Measurements from ENCODE around the gene ZNF790. TPM values are rescaled to one million over a fixed set of nuclear protein-coding genes. Genes with fewer than 3 reads are reported as not detected.
A peak's percentile ranks its signal among the peaks of the same experiment; 100 is the strongest.

ZNF790 gene
- total RNA-seq, 1 experiment from 2014 or later: 4.0 TPM

GRCh38 chr19:36772311-36773222, 65.6 kb downstream of the ZNF790 start, which contains the start of gene ZNF850:
TSS of gene ZNF850 (minus strand) at chr19:36772807. CDS start at chr19:36762606, 10,201 bp downstream.
- DNase-seq (ENCODE audit: low read depth): peak; percentile 96

- DNase-seq (ENCODE audit: low read depth): peak; percentile 85
These were observed 66.6 kb downstream of the ZNF790 start for GRCh38 chr19:36771261-36772231.

Other genes starting within 250 kb of the ZNF790 start
- gene ZNF382, start 233.1 kb downstream of the ZNF790 start, total RNA-seq (2014; rRNA removed; shearing (Covaris generic)): 3.0 and 7.4 TPM in 2 replicates
- gene ZNF461, start 171.6 kb downstream of the ZNF790 start, total RNA-seq (2014; rRNA removed; shearing (Covaris generic)): 6.3 and 8.3 TPM in 2 replicates
- gene ZNF567, start 150.8 kb downstream of the ZNF790 start, total RNA-seq (2014; rRNA removed; shearing (Covaris generic)): 3.5 and 7.2 TPM in 2 replicates
- gene ZNF850, start 65.6 kb downstream of the ZNF790 start, total RNA-seq (2014; rRNA removed; shearing (Covaris generic)): 8.7 and 11.4 TPM in 2 replicates
- 0.24 and 2.5 TPM in 2 replicates for gene ZNF345, start 12.5 kb upstream of the ZNF790 start, total RNA-seq (2014; rRNA removed; shearing (Covaris generic))
- gene ZNF829, start 77.9 kb upstream of the ZNF790 start, total RNA-seq (2014; rRNA removed; shearing (Covaris generic)): 5.9 and 9.2 TPM in 2 replicates
- gene ZNF568, start 77.9 kb upstream of the ZNF790 start, total RNA-seq (2014; rRNA removed; shearing (Covaris generic)): 5.2 and 24.6 TPM in 2 replicates
- gene ZNF420, start 240.0 kb upstream of the ZNF790 start, total RNA-seq (2014; rRNA removed; shearing (Covaris generic)): 8.7 and 9.7 TPM in 2 replicates